ENCODE data around the gene KHDC4.

KHDC4 gene

DNA sequence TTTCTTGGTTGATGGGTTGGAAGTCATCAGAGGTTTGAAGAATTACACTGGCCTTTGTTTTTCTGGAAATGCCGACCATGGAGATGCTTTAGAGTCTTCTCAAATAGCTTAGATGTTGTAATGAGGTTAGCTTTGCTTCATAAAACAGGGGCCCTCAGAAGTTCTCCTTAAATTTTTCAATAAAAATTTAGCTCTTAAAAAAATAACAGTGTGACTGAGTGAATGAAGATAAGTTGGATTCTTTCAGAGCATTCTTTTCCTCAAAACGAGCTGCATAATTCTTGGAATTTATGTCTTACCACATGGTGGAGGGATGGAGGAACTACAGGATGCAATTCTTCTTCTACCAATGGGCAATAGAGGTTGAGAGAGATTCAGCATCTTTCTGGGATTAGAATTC, 51.4 kb downstream of the KHDC4 start:
- no peak overlapping the region for H2AFZ ChIP-seq (ENCODE audit: low read length)
- H3K4me1 ChIP-seq (ENCODE audit: insufficient read depth, low read length, poor library complexity, severe bottlenecking): no peaks in the 10 kb centered on the region
- no peaks in the 10 kb centered on the region for H3K36me3 ChIP-seq (ENCODE audit: insufficient read depth, low read length)
- no peak overlapping the region for H3K9ac ChIP-seq (ENCODE audit: low read depth, low read length, poor library complexity, severe bottlenecking)
- H3K27me3 ChIP-seq (ENCODE audit: insufficient read depth, low read length, poor library complexity, severe bottlenecking): no peaks in the 10 kb centered on the region
- no peaks in the 10 kb centered on the region for H4K20me1 ChIP-seq (ENCODE audit: insufficient read depth, low read length, poor library complexity, severe bottlenecking)
- no peaks in the 10 kb centered on the region for H3K9me3 ChIP-seq (ENCODE audit: insufficient read depth, low read depth, low read length)
- H3K4me2 ChIP-seq (ENCODE audit: low read depth, low read length, poor library complexity, severe bottlenecking): no peak overlapping the region
- no peak overlapping the region for H3K4me3 ChIP-seq (ENCODE audit: low read length, poor library complexity, severe bottlenecking)
- no peaks in the 10 kb centered on the region for H3K9me2 ChIP-seq (replicated peaks; ENCODE audit: low read depth, low read length)
- H3K79me2 ChIP-seq (ENCODE audit: insufficient read depth, low read length): no peaks in the 10 kb centered on the region
- TF ChIP-seq, protein P1, sequence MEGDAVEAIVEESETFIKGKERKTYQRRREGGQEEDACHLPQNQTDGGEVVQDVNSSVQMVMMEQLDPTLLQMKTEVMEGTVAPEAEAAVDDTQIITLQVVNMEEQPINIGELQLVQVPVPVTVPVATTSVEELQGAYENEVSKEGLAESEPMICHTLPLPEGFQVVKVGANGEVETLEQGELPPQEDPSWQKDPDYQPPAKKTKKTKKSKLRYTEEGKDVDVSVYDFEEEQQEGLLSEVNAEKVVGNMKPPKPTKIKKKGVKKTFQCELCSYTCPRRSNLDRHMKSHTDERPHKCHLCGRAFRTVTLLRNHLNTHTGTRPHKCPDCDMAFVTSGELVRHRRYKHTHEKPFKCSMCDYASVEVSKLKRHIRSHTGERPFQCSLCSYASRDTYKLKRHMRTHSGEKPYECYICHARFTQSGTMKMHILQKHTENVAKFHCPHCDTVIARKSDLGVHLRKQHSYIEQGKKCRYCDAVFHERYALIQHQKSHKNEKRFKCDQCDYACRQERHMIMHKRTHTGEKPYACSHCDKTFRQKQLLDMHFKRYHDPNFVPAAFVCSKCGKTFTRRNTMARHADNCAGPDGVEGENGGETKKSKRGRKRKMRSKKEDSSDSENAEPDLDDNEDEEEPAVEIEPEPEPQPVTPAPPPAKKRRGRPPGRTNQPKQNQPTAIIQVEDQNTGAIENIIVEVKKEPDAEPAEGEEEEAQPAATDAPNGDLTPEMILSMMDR (conservative IDR thresholded peaks at IDR 0.05; ENCODE audit: low read length): no peak
- TF ChIP-seq EZH2phosphoT487 (IDR thresholded peaks at IDR 0.05; ENCODE audit: borderline replicate concordance): no peak
- H3F3A ChIP-seq (ENCODE audit: low read depth): no peaks in the 10 kb centered on the region

DNA sequence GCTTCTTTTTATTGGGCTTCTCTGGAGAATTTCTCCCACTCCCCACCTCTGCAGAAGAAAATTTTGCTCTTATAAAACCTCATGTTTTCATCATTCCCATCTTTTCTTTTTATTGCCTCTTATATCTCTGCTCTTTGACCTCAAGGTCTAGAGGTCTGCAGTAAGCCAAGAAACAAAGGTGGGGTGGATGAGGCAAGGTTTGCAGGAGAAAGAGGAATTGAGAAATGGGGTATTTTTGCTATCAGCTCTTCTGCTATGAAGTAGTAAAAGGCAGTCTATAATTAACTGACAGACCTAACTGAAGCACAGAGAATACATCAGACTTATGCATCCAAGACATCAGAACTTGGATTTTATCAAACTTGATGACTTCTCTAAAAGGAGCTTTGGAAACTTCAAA, 52.0 kb downstream of the KHDC4 start:
- Histone ChIP-seq H3K9me3 (ENCODE audit: insufficient read depth, low read depth, low read length) (no peaks in the 10 kb centered on the region), H3K27me3 (ENCODE audit: insufficient read depth, low read length, poor library complexity, severe bottlenecking) (no peaks in the 10 kb centered on the region), H3K4me1 (ENCODE audit: insufficient read depth, low read length, poor library complexity, severe bottlenecking) (no peaks in the 10 kb centered on the region)

DNA sequence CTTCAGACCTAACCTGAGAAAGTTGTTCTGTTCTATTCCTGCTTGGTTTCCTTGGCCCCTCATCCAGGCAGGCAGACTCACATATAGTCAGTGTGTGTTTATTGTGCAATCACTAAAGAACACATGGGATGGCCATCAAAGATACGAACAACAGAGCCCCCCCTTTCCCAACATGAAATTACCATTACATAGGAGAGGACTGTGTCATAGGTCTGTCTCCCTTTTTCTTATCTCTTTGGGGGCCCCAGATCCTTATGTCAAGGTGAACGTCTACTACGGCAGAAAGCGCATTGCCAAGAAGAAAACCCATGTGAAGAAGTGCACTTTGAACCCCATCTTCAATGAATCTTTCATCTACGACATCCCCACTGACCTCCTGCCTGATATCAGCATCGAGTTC, 53.3 kb downstream of the KHDC4 start:
- H3F3A ChIP-seq (ENCODE audit: low read depth): no peaks in the 10 kb centered on the region
- no peaks in the 10 kb centered on the region for H3K36me3 ChIP-seq (ENCODE audit: insufficient read depth, low read length)
- no peaks in the 10 kb centered on the region for H4K20me1 ChIP-seq (ENCODE audit: insufficient read depth, low read length, poor library complexity, severe bottlenecking)
- no peak overlapping the region for H3K9ac ChIP-seq (ENCODE audit: low read depth, low read length, poor library complexity, severe bottlenecking)
- H3K27me3 ChIP-seq (ENCODE audit: insufficient read depth, low read length, poor library complexity, severe bottlenecking): no peaks in the 10 kb centered on the region
- no peak overlapping the region for H3K4me3 ChIP-seq (ENCODE audit: low read length, poor library complexity, severe bottlenecking)
- H3K4me1 ChIP-seq (ENCODE audit: insufficient read depth, low read length, poor library complexity, severe bottlenecking): no peaks in the 10 kb centered on the region
- no peak overlapping the region for H3K4me2 ChIP-seq (ENCODE audit: low read depth, low read length, poor library complexity, severe bottlenecking)
- TF ChIP-seq, protein P1 (conservative IDR thresholded peaks at IDR 0.05; ENCODE audit: low read length): no peak
- TF ChIP-seq EZH2phosphoT487 (IDR thresholded peaks at IDR 0.05; ENCODE audit: borderline replicate concordance): no peak
- H3K79me2 ChIP-seq (ENCODE audit: insufficient read depth, low read length): no peaks in the 10 kb centered on the region
- H2AFZ ChIP-seq (ENCODE audit: low read length): no peak overlapping the region
- H3K9me2 ChIP-seq (replicated peaks; ENCODE audit: low read depth, low read length): no peaks in the 10 kb centered on the region
- H3K9me3 ChIP-seq (ENCODE audit: insufficient read depth, low read depth, low read length): no peaks in the 10 kb centered on the region

More for the DNA sequence above, 52.0 kb downstream of the KHDC4 start:
- no peaks in the 10 kb centered on the region for H3K36me3 ChIP-seq (ENCODE audit: insufficient read depth, low read length)
- H4K20me1 ChIP-seq (ENCODE audit: insufficient read depth, low read length, poor library complexity, severe bottlenecking): no peaks in the 10 kb centered on the region
- H3K9ac ChIP-seq (ENCODE audit: low read depth, low read length, poor library complexity, severe bottlenecking): no peak overlapping the region
- no peak overlapping the region for H2AFZ ChIP-seq (ENCODE audit: low read length)
- TF ChIP-seq EZH2phosphoT487 (IDR thresholded peaks at IDR 0.05; ENCODE audit: borderline replicate concordance): no peak
- TF ChIP-seq, protein P1 (conservative IDR thresholded peaks at IDR 0.05; ENCODE audit: low read length): no peak
- H3K79me2 ChIP-seq (ENCODE audit: insufficient read depth, low read length): no peaks in the 10 kb centered on the region
- no peak overlapping the region for H3K4me2 ChIP-seq (ENCODE audit: low read depth, low read length, poor library complexity, severe bottlenecking)
- H3K9me2 ChIP-seq (replicated peaks; ENCODE audit: low read depth, low read length): no peaks in the 10 kb centered on the region
- H3K4me3 ChIP-seq (ENCODE audit: low read length, poor library complexity, severe bottlenecking): no peak overlapping the region
- H3F3A ChIP-seq (ENCODE audit: low read depth): no peaks in the 10 kb centered on the region
